RWPE2 (cell line): ENCODE measurements around the gene COTL1.
"Not testable (repeated sequence)": the region's sequence is repeated elsewhere in the genome, so short reads cannot be mapped to it uniquely, and the experiment has no call there.

Source experiments
- ATAC-seq: fragments of 200-7000 bp; cut with Tn5 transposase; 3 replicates; pipeline ENCODE4 v1.9.1; 2021; ENCODE audit warnings: low read depth
- DNase-seq: peaks from one replicate; pipeline ENCODE4 v3.0.0-alpha.2; 2020; ENCODE audit warnings: low spot score
- H3K27ac ChIP-seq: fragments of 450-650 bp; 2 replicates; pipeline ENCODE4 v1.5.1; 2017; ENCODE audit warnings: mild to moderate bottlenecking; ENCODE audit not compliant: poor library complexity, severe bottlenecking
- H3K27me3 ChIP-seq: fragments of 250-450 bp; sonication (Bioruptor Pico); 2 replicates; pipeline ENCODE4 v1.5.1; 2021; ENCODE audit warnings: mild to moderate bottlenecking, moderate library complexity; ENCODE audit not compliant: insufficient read depth, poor library complexity, severe bottlenecking
- H3K36me3 ChIP-seq: fragments of 250-450 bp; sonication (Bioruptor Pico); 2 replicates; pipeline ENCODE4 v1.5.1; 2020; ENCODE audit warnings: low read depth, mild to moderate bottlenecking, moderate library complexity
- H3K4me1 ChIP-seq: fragments of 250-450 bp; sonication (Bioruptor Pico); 2 replicates; pipeline ENCODE4 v1.5.1; 2021; ENCODE audit warnings: mild to moderate bottlenecking, moderate library complexity; ENCODE audit not compliant: insufficient read depth, poor library complexity, severe bottlenecking
- H3K4me3 ChIP-seq: fragments of 250-450 bp; sonication (Bioruptor Pico); 2 replicates; pipeline ENCODE4 v1.5.1; 2021; ENCODE audit warnings: mild to moderate bottlenecking, moderate library complexity; ENCODE audit not compliant: severe bottlenecking
- H3K9me3 ChIP-seq: fragments of 250-450 bp; sonication (Bioruptor Pico); 2 replicates; pipeline ENCODE4 v1.5.1; 2021; ENCODE audit warnings: mild to moderate bottlenecking, moderate library complexity; ENCODE audit not compliant: severe bottlenecking
- CTCF ChIP-seq: fragments of 450-650 bp; IDR thresholded peaks from one replicate; pipeline ENCODE4 v1.5.1; 2017; ENCODE audit warnings: mild to moderate bottlenecking, moderate library complexity; ENCODE audit not compliant: poor library complexity, severe bottlenecking

Gene COTL1

GRCh38 chr16:84562174-84562815, 55.6 kb downstream of the COTL1 start:
- TF ChIP-seq CTCF: no peak
- ATAC-seq: no peak

GRCh38 chr16:84561291-84561690, 56.6 kb downstream of the COTL1 start:
- H3K27me3 ChIP-seq: no peaks in the 10 kb centered on the region
- no peaks in the 10 kb centered on the region for H3K9me3 ChIP-seq
- no peak for ATAC-seq
- no peaks in the 10 kb centered on the region for H3K4me1 ChIP-seq
- TF ChIP-seq CTCF: no peak
- peaks cover 28% of the 10 kb centered on the region for H3K36me3 ChIP-seq
- no peak overlapping the region for H3K4me3 ChIP-seq
- DNase-seq: no peak
- H3K27ac ChIP-seq: no peak overlapping the region

More at GRCh38 chr16:84562174-84562815, 55.6 kb downstream of the COTL1 start:
- no peaks in the 10 kb centered on the region for H3K9me3 ChIP-seq
- H3K36me3 ChIP-seq: peaks cover 38% of the 10 kb centered on the region
- H3K4me1 ChIP-seq: no peaks in the 10 kb centered on the region
- H3K27ac ChIP-seq: no peak overlapping the region
- no peak for DNase-seq
- no peak overlapping the region for H3K4me3 ChIP-seq
- H3K27me3 ChIP-seq: no peaks in the 10 kb centered on the region

GRCh38 chr16:84560269-84560668, 57.6 kb downstream of the COTL1 start:
- ATAC-seq: no peak

GRCh38 chr16:84559311-84559932, 58.5 kb downstream of the COTL1 start:
- TF ChIP-seq CTCF: no peak
- H3K9me3 ChIP-seq: no peaks in the 10 kb centered on the region
- DNase-seq (no peak), ATAC-seq (peak; percentile 11; the same call in 1 of the 3 replicates)
- H3K4me3 ChIP-seq: no peak overlapping the region
- no peak overlapping the region for H3K27ac ChIP-seq
- peaks cover 11% of the 10 kb centered on the region for H3K36me3 ChIP-seq
- no peaks in the 10 kb centered on the region for H3K27me3 ChIP-seq
- no peaks in the 10 kb centered on the region for H3K4me1 ChIP-seq

More at GRCh38 chr16:84560269-84560668, 57.6 kb downstream of the COTL1 start:
- Histone ChIP-seq H3K4me3 (no peak overlapping the region), H3K27me3 (no peaks in the 10 kb centered on the region), H3K27ac (no peak overlapping the region), H3K36me3 (peaks cover 17% of the 10 kb centered on the region), H3K4me1 (no peaks in the 10 kb centered on the region), H3K9me3 (no peaks in the 10 kb centered on the region)
- no peak for TF ChIP-seq CTCF
- DNase-seq: no peak

GRCh38 chr16:84558850-84559249, 59.0 kb downstream of the COTL1 start:
- not testable (repeated sequence) for H3K4me3 ChIP-seq, H3K27ac ChIP-seq, H3K36me3 ChIP-seq, H3K27me3 ChIP-seq, ATAC-seq, DNase-seq, H3K4me1 ChIP-seq, H3K9me3 ChIP-seq
